GM19438 (cell line): Measurements from ENCODE around the gene CACNA2D1.

ENCODE experiments used
- ATAC-seq: cut with Tn5 transposase; IDR thresholded peaks from one replicate; pipeline ENCODE4 v1.9.1; 2021; ENCODE audit warnings: low read depth; ENCODE audit not compliant: unreplicated experiment

The CACNA2D1 gene

GRCh38 chr7:82443547-82444219 lies at the start of gene CACNA2D1:
CACNA2D1 (minus strand) TSS chr7:82443777.
- no peak for ATAC-seq

GRCh38 chr7:82481499-82482097 lies 38.0 kb upstream of the CACNA2D1 start:
- no peak for ATAC-seq

- ATAC-seq = no peak
Observed at GRCh38 chr7:82477733-82478515, 34.3 kb upstream of the CACNA2D1 start.

DNA sequence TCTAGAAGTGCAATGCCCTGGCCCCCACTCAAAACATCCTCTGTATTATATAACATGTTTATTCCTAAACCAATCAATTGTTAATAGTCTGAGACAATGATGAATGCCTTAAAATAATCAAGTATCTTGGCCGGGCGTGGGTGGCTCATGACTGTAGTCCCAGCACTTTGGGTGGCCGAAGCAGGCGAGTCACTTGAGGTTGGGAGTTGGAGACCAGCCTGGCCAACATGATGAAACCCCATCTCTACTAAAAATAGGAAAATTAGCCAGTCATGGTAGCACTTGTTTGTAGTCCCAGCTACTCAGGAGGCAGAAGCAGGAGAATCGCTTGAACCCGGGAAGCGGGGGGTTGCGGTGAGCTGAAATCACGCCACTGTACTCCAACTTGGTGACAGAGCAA lies 29.4 kb upstream of the CACNA2D1 start:
- ATAC-seq = no peak

DNA sequence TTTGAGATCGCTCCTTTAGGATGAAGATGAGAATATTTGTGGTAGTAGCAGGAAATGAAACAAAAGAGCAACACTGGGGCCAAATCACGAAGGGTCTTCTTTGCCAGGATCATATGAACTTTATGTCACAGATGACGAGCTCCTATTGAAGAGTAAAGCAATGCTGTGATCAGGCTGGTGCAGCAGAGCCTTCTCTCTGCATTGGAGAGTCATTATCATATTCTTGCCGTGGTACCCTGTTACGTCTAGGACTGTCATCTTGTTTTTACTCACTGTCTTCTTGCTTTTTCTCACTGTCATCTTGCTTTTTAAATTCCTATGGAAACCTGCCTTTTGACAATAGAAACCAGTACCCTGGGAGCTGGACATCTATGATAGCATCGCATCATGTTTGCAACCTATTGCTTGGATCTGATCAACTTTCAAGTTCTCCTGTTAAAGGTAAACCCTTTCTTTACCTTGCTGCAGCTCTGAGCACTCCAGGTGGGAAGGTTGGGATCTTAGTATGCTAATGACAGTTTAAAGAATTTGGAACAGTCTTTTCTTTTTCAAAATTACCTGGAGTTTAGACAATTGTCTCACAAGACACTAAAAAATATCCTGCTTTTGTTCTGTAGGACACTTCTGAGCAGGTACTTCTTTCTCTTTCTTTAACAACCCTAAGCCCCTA lies 27.9 kb upstream of the CACNA2D1 start:
- ATAC-seq = no peak

GRCh38 chr7:82469207-82469606 lies 25.6 kb upstream of the CACNA2D1 start:
- no peak for ATAC-seq

DNA sequence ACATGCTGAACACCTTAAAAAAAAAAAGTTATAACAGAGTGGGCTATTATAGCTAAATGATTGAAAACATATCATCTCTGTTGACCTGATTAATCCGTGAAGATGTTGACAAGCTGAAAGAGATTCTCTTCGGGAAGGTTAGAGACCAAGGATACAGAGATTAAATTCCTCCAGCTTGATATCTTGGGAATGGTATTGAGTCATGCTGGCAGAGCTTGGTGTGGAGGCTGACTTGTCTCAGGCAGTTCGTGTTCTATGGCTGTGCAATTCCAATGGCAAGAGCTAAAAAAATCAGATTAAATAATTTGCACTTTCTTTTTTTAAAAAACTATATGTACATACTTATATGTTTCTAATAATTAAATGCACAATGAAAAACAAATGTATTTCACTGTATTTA lies 24.9 kb upstream of the CACNA2D1 start:
- no peak for ATAC-seq

- ATAC-seq = no peak
Observed at GRCh38 chr7:82467020-82467419, 23.4 kb upstream of the CACNA2D1 start.

DNA sequence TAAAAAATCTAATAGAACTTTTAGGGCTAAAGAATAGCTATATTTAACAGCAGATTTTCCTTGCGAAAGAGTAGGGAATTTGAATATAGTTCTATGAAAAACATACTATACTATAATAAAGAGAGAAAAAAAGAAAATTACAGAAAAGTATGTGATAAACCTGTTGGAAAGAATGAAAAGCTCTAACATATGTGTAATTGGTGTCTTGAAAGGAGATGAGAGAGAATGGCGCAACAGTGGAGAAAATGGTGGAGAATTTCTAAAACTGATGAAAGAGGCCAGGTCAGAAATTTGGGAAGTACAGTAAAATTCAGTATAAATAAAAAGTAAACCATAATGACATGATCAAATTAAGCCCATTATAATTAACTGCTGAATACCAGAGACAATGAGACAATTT lies 20.8 kb upstream of the CACNA2D1 start:
- no peak for ATAC-seq

DNA sequence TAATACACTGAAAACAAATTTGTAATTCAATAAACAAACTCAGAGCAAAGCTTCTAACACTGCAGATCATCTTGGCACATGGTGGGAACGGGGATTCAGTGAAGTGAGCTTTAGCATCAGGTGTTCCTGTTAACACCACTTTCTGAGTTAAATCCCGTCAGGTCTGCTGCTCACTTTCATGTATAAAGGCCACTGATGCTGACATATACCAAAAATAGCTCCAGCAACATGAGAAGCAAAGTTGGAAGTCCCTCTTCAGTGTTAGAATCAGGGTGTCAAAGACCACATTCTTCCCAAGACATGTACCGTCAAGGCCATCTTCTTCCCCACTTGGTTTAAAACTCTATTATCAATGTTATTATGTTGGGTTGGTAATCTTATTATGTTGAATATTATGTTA lies 11.7 kb upstream of the CACNA2D1 start:
- ATAC-seq = no peak

DNA sequence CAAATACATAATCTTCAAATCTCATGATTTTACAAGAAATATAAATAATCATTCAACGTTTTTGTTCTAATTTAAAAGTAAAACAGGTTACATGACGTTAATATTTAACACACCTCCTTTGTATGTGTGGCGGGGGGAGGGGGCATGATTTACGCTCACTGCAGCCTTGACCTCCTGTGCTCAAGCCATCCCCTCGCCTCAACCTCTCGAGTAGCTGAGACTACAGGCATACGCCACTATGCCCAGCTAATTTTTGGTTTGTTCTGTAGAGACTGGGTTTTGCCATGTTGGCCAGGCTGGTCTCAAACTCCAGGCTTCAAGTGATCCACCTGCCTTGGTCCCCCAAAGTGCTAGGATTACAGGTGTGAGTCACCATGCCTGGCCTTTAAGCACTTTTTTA lies 7.2 kb upstream of the CACNA2D1 start:
- ATAC-seq = no peak

DNA sequence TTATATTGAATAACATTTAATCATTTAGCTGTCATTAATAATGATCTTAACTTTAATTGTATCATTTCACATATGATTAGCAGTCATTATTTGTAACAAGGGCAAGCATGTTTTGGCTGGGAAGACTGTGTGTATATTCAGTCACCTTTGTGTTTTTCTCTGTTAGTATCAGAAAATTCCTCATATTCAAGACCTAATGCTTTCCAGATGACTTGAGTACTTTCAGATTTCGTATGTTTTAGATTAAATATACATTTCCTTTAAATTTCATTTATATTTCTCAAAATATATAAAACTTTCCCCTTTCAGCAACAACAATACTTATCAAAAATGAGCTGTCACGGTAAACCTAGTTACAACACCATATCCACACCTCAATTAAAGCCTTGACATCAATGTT lies 6.3 kb upstream of the CACNA2D1 start:
- ATAC-seq = no peak

- no peak for ATAC-seq
Observed at GRCh38 chr7:82446897-82447296, 3.3 kb upstream of the CACNA2D1 start.

DNA sequence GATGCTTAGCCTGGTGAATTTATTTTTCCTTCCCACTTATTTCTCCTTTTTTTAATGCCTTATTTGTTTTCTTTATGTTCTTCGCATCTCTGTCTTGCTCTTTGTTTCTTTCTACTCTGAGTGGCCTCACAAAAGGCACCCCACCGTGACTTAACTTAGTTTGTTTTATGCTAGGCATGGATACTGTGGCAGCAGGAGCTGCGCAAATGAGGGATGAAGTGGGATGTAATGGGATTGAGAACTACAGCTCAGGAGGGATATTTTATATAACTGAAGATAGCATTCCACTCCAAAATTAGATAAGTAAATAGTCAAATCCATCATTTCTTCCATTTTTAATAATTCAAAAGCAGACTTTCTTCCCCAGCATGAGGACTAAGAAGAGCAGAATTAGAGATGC lies 1.7 kb upstream of the CACNA2D1 start:
- ATAC-seq = no peak

- no peak for ATAC-seq
Observed at GRCh38 chr7:82444220-82444909, 788 bp upstream of the CACNA2D1 start.

DNA sequence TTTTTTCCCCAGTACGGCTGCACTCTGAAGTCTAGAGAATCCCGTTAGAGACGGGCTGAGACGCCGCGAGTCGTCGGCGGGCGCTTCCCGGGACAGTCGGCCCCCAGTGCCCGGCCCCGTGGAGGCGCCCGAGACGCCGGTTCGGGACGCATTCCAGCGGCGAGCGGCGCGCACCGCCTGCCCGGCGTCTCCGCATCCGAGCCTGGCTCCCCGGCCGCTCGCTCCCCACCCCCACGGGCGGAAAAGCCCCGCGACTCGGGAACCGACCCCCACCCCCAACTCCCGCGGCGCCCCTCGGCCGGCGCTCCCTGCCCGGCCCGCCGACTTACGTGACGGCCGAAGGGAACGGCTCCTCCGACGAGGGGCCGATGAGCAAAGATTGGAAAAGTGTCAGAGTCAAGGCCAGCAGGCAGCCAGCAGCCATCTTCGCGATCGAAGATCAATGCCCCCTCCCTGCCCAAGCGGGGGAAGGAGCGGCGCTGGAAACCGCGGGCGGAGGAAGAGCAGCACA lies 486 bp downstream of the CACNA2D1 start:
- ATAC-seq = no peak

DNA sequence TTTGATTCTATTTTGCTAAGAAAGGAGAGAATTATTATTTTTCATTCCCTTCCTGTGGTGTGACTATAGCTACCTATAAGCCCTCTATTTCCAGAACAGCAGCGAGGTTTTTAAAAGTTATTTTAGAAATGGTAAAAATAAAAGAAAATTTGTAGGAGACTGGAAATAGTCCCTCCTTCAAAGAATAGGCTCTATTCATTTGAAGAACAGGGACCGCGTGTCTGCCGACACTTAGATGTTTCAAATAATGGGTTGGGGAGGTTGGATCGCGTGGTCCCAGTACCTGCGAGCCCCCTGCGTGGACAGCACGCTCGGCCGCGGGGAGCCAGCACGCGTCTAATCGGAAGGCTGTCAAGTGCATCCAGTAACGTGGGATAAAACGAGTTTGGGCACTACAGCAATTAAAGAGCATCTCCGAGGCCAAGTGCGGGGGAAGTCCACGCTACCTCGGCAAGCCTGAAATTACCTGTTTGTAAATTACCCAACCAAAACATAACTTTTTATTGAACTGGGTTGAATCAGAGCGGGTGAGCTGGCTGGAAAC lies 1.0 kb downstream of the CACNA2D1 start:
- no peak for ATAC-seq

GRCh38 chr7:82441669-82442478 lies 1.7 kb downstream of the CACNA2D1 start:
- ATAC-seq = no peak

GRCh38 chr7:82438521-82438920 lies 5.1 kb downstream of the CACNA2D1 start:
- ATAC-seq = no peak
